GM12891 (cell line): ENCODE measurements around the gene SLC17A9.

Experiments
- PAX5 ChIP-seq: IDR thresholded peaks from 2 replicates; pipeline ENCODE4 v1.6.1; 2011; ENCODE audit warnings: low read length, moderate library complexity, mild to moderate bottlenecking; ENCODE audit not compliant: insufficient read depth, severe bottlenecking
- POLR2A ChIP-seq: IDR thresholded peaks from 2 replicates; pipeline ENCODE4 v1.6.1; 2011; ENCODE audit warnings: low read depth, low read length, control low read depth
- POLR2AphosphoS5 ChIP-seq: IDR thresholded peaks from 2 replicates; pipeline ENCODE4 v1.6.1; 2011; ENCODE audit warnings: low read depth, low read length, control low read depth
- POU2F2 ChIP-seq: IDR thresholded peaks from 2 replicates; pipeline ENCODE4 v1.6.1; 2011; ENCODE audit warnings: low read depth, mild to moderate bottlenecking, control low read depth, low read length, moderate library complexity
- SPI1 ChIP-seq: IDR thresholded peaks from 2 replicates; pipeline ENCODE4 v1.6.1; 2011; ENCODE audit warnings: low read depth, low read length, control low read depth
- TAF1 ChIP-seq: IDR thresholded peaks from 2 replicates; pipeline ENCODE4 v1.6.1; 2011; ENCODE audit warnings: low read depth, low read length, control low read depth

DNA sequence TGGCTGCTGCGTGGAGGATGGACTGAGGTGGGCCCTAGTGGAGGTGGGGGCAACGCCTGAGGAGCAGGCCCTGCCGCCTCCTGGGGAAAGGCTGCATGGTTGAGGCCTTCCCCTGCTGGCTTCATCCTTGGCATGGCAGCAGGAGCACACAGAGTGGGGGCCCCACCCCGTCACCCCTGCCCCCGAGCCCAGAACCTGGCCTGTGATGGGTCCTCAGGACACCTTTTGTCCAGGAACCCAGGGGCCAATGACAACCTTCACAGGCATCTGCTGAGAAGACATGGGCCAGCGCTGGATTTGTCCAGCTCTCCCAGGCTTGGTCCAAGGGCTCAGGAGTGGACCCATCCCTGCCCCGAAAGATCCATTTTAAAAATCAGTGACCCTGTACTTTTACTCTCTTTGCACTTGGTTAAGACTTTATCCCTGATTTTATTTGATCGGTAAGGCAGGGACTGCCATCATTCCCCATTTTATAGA is 575 bp upstream of the SLC17A9 start:
- TF ChIP-seq POLR2AphosphoS5: no peak
- TF ChIP-seq POLR2A: no peak
- no peak for TF ChIP-seq TAF1
- TF ChIP-seq SPI1: no peak
- TF ChIP-seq POU2F2: no peak
- no peak for TF ChIP-seq PAX5
